Endothelial cell of umbilical vein (primary cell): Measurements from ENCODE around the gene PLPP3. TPM values are rescaled to one million over a fixed set of nuclear protein-coding genes. Genes with fewer than 3 reads are reported as not detected.

Source experiments
- BruUV-seq: library from RNA; stranded (reverse); fragments of 400-500 nt; replicated peaks from 2 replicates; lab custom pipeline; 2021; lab: Mats Ljungman, UMichigan
- CTCF ChIA-PET: fragments of 300-600, 350-600 bp; sonication (Branson Sonifier 250); formaldehyde crosslinking; loops from one replicate; lab custom pipeline; 2021; ENCODE audit warnings: antibody characterized with exemption, inconsistent platforms; lab: Charles Lee
- POLR2A ChIA-PET: fragments of 300-600, 350-600 bp; sonication (Branson Sonifier 250); formaldehyde crosslinking; loops from one replicate; lab custom pipeline; 2021; ENCODE audit warnings: antibody characterized with exemption, inconsistent platforms; lab: Charles Lee
- DNase-seq: peaks from one replicate; pipeline ENCODE4 v3.0.0-alpha.2; 2011; ENCODE audit warnings: low read depth, low spot score
- FAIRE-seq: peaks from 2 replicates; lab custom pipeline; 2011; peaks lifted over from hg19 to GRCh38; lab: Jason Lieb, UNC
- H2AFZ ChIP-seq: 2 replicates; pipeline ENCODE4 v1.6.0; 2012; ENCODE audit warnings: low read depth, low read length, control low read depth, inconsistent platforms
- H3K27ac ChIP-seq: 2 replicates; pipeline ENCODE4 v1.5.1; 2011; ENCODE audit warnings: low read depth, mild to moderate bottlenecking, control low read depth, low read length, moderate library complexity; ENCODE audit not compliant: insufficient read depth
- H3K27me3 ChIP-seq, 2 experiments: 2 replicates each; pipeline versions ENCODE4 v1.6.0 to v1.6.1; 2011; ENCODE audit warnings: low read length in 2 of 2, mixed read lengths in 1 of 2; ENCODE audit not compliant: control insufficient read depth in 2 of 2, insufficient read depth in 2 of 2
- H3K36me3 ChIP-seq, 2 experiments: 2 replicates in 1 of 2; 3 replicates in 1 of 2; pipeline ENCODE4 v1.5.1; 2011; ENCODE audit warnings: low read length in 2 of 2, mild to moderate bottlenecking in 1 of 2, moderate library complexity in 1 of 2; ENCODE audit not compliant: control insufficient read depth in 2 of 2, insufficient read depth in 2 of 2; ENCODE audit errors: extremely low read depth in 1 of 2
- H3K4me1 ChIP-seq: 3 replicates; pipeline ENCODE4 v1.5.1; 2011; ENCODE audit warnings: mild to moderate bottlenecking, low read length; ENCODE audit not compliant: control insufficient read depth, insufficient read depth; ENCODE audit errors: extremely low read depth
- H3K4me2 ChIP-seq: 2 replicates; pipeline ENCODE4 v1.6.1; 2011; ENCODE audit warnings: low read length, control low read depth, mixed read lengths; ENCODE audit not compliant: insufficient read depth
- H3K4me3 ChIP-seq, 3 experiments: fragments of 200-600 bp in 1 of 3; sonication (generic), shearing (Covaris generic) in 1 of 3; replicated peaks in 1 of 3; 2 replicates each; pipeline ENCODE4 v1.5.1; 2011 to 2016; ENCODE audit warnings: control low read depth in 3 of 3, low read length in 3 of 3, mild to moderate bottlenecking in 2 of 3, inconsistent platforms in 1 of 3, low read depth in 1 of 3, moderate library complexity in 1 of 3; ENCODE audit not compliant: insufficient read depth in 1 of 3
- H3K79me2 ChIP-seq: 2 replicates; pipeline ENCODE4 v1.6.0; 2012; ENCODE audit warnings: low read length, inconsistent platforms; ENCODE audit not compliant: control insufficient read depth, insufficient read depth
- H3K9ac ChIP-seq: replicated peaks from 2 replicates; pipeline ENCODE3; 2011; ENCODE audit warnings: low read length, control low read depth; ENCODE audit not compliant: insufficient read depth; ENCODE audit errors: extremely low read depth
- H3K9me1 ChIP-seq: replicated peaks from 3 replicates; pipeline ENCODE4 v1.6.0; 2011; ENCODE audit warnings: mild to moderate bottlenecking, low read length; ENCODE audit not compliant: control insufficient read depth, insufficient read depth; ENCODE audit errors: extremely low read depth
- H3K9me3 ChIP-seq: replicated peaks from 2 replicates; pipeline ENCODE4 v1.5.1; 2012; ENCODE audit warnings: low read length, inconsistent platforms; ENCODE audit not compliant: control insufficient read depth, insufficient read depth
- H4K20me1 ChIP-seq: replicated peaks from 2 replicates; pipeline ENCODE3; 2011; ENCODE audit warnings: mild to moderate bottlenecking, low read length; ENCODE audit not compliant: control insufficient read depth, insufficient read depth; ENCODE audit errors: extremely low read depth
- EZH2 ChIP-seq: IDR thresholded peaks from 2 replicates; pipeline ENCODE4 v1.6.1; 2012; ENCODE audit warnings: borderline replicate concordance, low read depth, mild to moderate bottlenecking, moderate library complexity, low read length, inconsistent platforms; ENCODE audit not compliant: severe bottlenecking
- FOS ChIP-seq: IDR thresholded peaks from 2 replicates; pipeline ENCODE4 v1.6.1; 2011; ENCODE audit warnings: mild to moderate bottlenecking, low read length, moderate library complexity, borderline replicate concordance; ENCODE audit not compliant: insufficient read depth
- GATA2 ChIP-seq: IDR thresholded peaks from 2 replicates; pipeline ENCODE4 v1.7.0; 2011; ENCODE audit warnings: low read depth, mild to moderate bottlenecking, moderate library complexity, mixed read lengths, low read length; ENCODE audit not compliant: insufficient read length, insufficient read depth
- JUN ChIP-seq: IDR thresholded peaks from 2 replicates; pipeline ENCODE4 v1.6.1; 2011; ENCODE audit warnings: borderline replicate concordance, low read depth; ENCODE audit not compliant: insufficient read length, insufficient read depth
- MYC ChIP-seq: IDR thresholded peaks from one replicate; pipeline ENCODE4 v1.6.1; 2011; ENCODE audit warnings: mild to moderate bottlenecking, low read depth, low read length
- POLR2A ChIP-seq: IDR thresholded peaks from 2 replicates; pipeline ENCODE4 v1.6.1; 2012; ENCODE audit warnings: low read depth, mild to moderate bottlenecking, control low read depth, low read length
- POLR2AphosphoS5 ChIP-seq: IDR thresholded peaks from 2 replicates; pipeline ENCODE4 v1.6.1; 2012; ENCODE audit warnings: low read depth, mild to moderate bottlenecking, control low read depth, low read length, moderate library complexity; ENCODE audit not compliant: insufficient read depth
- dilution Hi-C: fragments of 300-500 bp; cut with MboI; formaldehyde crosslinking; loops from one replicate; pipeline ENCODE4 v1.15.0; 2019; ENCODE audit warnings: low sequenced_read_pairs; ENCODE audit not compliant: extremely low pct_ligation_motif_present
- intact Hi-C: fragments of 100-400 bp; cut with micrococcal nuclease; formaldehyde crosslinking; loops from one replicate; pipeline ENCODE4 v1.10.0; 2022
- polyA plus RNA-seq, 4 experiments: library from polyadenylated mRNA; depleted of rRNA in 3 of 4; stranded (reverse) in 3 of 4; unstranded in 1 of 4; fragments of >200 nt; gene quantifications; 2 replicates each; pipeline versions ENCODE4 v1.2.1 to v1.2.3, GENCODE V29; 2011 to 2012; ENCODE audit warnings: missing spikeins in 1 of 4
- total RNA-seq: library from RNA; stranded (reverse); gene quantifications from 2 replicates; pipeline ENCODE4 v1.2.3, GENCODE V29; 2021
- TF ChIP-seq, protein P1 (sequence below), 2 donors: IDR thresholded peaks; 1 replicate in 1 of 2; 2 replicates in 1 of 2; pipeline ENCODE4 v1.5.1; 2011; ENCODE audit warnings: low read length in 2 of 2, mild to moderate bottlenecking in 2 of 2, moderate library complexity in 2 of 2, control low read depth in 1 of 2, inconsistent platforms in 1 of 2, low read depth in 1 of 2; ENCODE audit not compliant: insufficient read depth in 1 of 2; ENCODE audit errors: extremely low read depth in 1 of 2
- TF ChIP-seq, protein P2 (sequence below): IDR thresholded peaks from 2 replicates; pipeline ENCODE4 v1.6.1; 2011; ENCODE audit not compliant: insufficient read depth, insufficient read length

Gene PLPP3
- total and polyA plus RNA-seq, 2 donors (not counting 3 experiments of a cell fraction or from before 2014, with no cell fraction given), result 11.3 to 14.1 TPM

DNA sequence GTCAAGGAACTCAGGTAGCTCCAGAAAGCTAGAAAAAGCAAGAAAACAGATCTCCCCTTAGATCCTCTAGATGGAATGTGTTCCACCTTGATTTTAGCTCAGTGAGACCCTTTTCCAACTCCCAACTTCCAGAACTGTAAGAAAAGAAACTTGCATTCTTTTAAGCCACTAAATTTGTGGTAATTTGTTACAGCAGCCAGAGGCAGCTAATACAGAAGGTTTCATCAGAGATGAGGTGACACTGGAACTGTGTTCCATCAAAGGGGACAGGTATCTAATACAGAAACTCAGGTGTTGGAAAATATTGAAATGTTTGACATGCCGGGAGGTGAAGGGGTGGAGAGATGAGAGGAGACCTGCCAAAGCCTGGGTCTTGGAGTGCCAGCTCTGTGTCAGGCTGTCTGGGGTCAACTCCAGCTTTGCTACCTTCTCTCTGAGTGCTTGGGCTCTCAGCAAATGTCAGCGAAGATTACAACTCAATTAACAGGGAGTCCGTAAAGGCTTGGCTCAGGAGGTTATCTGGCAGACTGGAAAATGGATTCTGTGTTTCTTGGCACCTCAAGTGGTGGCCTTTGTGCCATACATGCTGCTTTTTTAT lies 71.3 kb downstream of the PLPP3 start:
- FAIRE-seq (no peak), DNase-seq (no peak)
- no peak overlapping the region for H3K4me2 ChIP-seq
- no peak overlapping the region for H2AFZ ChIP-seq
- no peaks in the 10 kb centered on the region for H4K20me1 ChIP-seq
- H3K27ac ChIP-seq, result no peak overlapping the region
- ChIA-PET POLR2A (interaction anchor here (0.7 kb wide), 1 partner anchor 421 kb away, joined by 3 read pairs; no protein-coding TSS in a partner anchor), CTCF (interaction anchor here (0.9 kb wide), 2 partner anchors 10 to 69 kb away, joined by 3 read pairs; no protein-coding TSS in a partner anchor)
- H3K9me3 ChIP-seq, result no peaks in the 10 kb centered on the region
- peaks cover 21% of the 10 kb centered on the region for H3K4me1 ChIP-seq
- TF ChIP-seq POLR2AphosphoS5 (no peak), POLR2A (no peak), MYC (no peak), FOS (no peak), GATA2 (no peak), JUN (no peak), EZH2 (no peak)
- TF ChIP-seq, protein P1, sequence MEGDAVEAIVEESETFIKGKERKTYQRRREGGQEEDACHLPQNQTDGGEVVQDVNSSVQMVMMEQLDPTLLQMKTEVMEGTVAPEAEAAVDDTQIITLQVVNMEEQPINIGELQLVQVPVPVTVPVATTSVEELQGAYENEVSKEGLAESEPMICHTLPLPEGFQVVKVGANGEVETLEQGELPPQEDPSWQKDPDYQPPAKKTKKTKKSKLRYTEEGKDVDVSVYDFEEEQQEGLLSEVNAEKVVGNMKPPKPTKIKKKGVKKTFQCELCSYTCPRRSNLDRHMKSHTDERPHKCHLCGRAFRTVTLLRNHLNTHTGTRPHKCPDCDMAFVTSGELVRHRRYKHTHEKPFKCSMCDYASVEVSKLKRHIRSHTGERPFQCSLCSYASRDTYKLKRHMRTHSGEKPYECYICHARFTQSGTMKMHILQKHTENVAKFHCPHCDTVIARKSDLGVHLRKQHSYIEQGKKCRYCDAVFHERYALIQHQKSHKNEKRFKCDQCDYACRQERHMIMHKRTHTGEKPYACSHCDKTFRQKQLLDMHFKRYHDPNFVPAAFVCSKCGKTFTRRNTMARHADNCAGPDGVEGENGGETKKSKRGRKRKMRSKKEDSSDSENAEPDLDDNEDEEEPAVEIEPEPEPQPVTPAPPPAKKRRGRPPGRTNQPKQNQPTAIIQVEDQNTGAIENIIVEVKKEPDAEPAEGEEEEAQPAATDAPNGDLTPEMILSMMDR (IDR thresholded peaks at IDR 0.05; ENCODE audit: extremely low read depth in 1 of 2, insufficient read depth in 1 of 2, low read depth in 1 of 2, low read length in 2 of 2), result no peak
- TF ChIP-seq, protein P2, sequence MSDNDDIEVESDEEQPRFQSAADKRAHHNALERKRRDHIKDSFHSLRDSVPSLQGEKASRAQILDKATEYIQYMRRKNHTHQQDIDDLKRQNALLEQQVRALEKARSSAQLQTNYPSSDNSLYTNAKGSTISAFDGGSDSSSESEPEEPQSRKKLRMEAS, result no peak
- no peak overlapping the region for H3K4me3 ChIP-seq
- H3K36me3 ChIP-seq, result peaks cover 0 to 18% of the 10 kb centered on the region in 2 experiments
- no peaks in the 10 kb centered on the region for H3K79me2 ChIP-seq
- no peak overlapping the region for H3K9ac ChIP-seq
- no TSS peak for BruUV-seq
- intact Hi-C loops, result loop anchor here (5.0 kb wide), 1 partner anchor 69 kb away; the partner anchor contains the start of gene PLPP3
- no peaks in the 10 kb centered on the region for H3K27me3 ChIP-seq
- dilution Hi-C loops, result no loop called here
- H3K9me1 ChIP-seq, result no peaks in the 10 kb centered on the region
